K562 (cell line): Measurements from ENCODE around the gene NAPEPLD. TPM values are rescaled to one million over a fixed set of nuclear protein-coding genes. Genes with fewer than 3 reads are reported as not detected.

Experiments
- ATAC-seq: fragments of 200-7000 bp; cut with Tn5 transposase; 3 replicates; pipeline ENCODE4 v1.9.1; 2020; ENCODE audit warnings: moderate library complexity
- BruUV-seq: library from RNA; stranded (reverse); fragments of 400-500 nt; replicated peaks from 2 replicates; lab custom pipeline; 2021; lab: Mats Ljungman, UMichigan
- CTCF ChIA-PET: fragments of 300-600 bp; formaldehyde crosslinking; extraction: SDS; loops from one replicate; lab custom pipeline; 2021; ENCODE audit warnings: low intra/inter-chr PET ratio; lab: Yijun Ruan, JAX
- POLR2A ChIA-PET: fragments of 300-600, 350-650 bp; sonication (Branson Sonifier 250); formaldehyde crosslinking; extraction: SDS; loops from one replicate; lab custom pipeline; 2021; ENCODE audit warnings: antibody characterized with exemption, inconsistent platforms; lab: Yijun Ruan, JAX
- DNase-seq, 4 experiments: peaks; one replicate each; pipeline versions ENCODE4 v3.0.0 to v3.0.0-alpha.2; 2011 to 2018; ENCODE audit warnings: low spot score in 3 of 4, mixed read lengths in 3 of 4; ENCODE audit errors: extremely low read depth in 1 of 4
- FAIRE-seq: peaks from 2 replicates; lab custom pipeline; 2011; peaks lifted over from hg19 to GRCh38; lab: Jason Lieb, UNC
- H2AFZ ChIP-seq: 2 replicates; pipeline ENCODE4 v1.6.0; 2011; ENCODE audit warnings: low read depth, low read length, control low read depth, inconsistent platforms
- H3K27ac ChIP-seq: fragments of 200-600 bp; 3 replicates; pipeline ENCODE4 v1.8.0; 2011; ENCODE audit warnings: low read depth, mild to moderate bottlenecking, control low read depth, inconsistent platforms, low read length, moderate library complexity, mixed read lengths; ENCODE audit errors: extremely low read depth
- H3K27me3 ChIP-seq, 2 experiments: fragments of 300-600 bp in 1 of 2; 2 replicates in 1 of 2; 3 replicates in 1 of 2; pipeline versions ENCODE4 v1.6.0 to v1.8.0; 2011; ENCODE audit warnings: inconsistent platforms in 2 of 2, low read length in 2 of 2, mild to moderate bottlenecking in 1 of 2, mixed read lengths in 1 of 2, moderate library complexity in 1 of 2; ENCODE audit not compliant: control insufficient read depth in 2 of 2, insufficient read depth in 2 of 2
- H3K36me3 ChIP-seq: fragments of 300-600 bp; 3 replicates; pipeline ENCODE4 v1.8.0; 2011; ENCODE audit warnings: mild to moderate bottlenecking, low read length, inconsistent platforms; ENCODE audit not compliant: control insufficient read depth, insufficient read depth
- H3K4me1 ChIP-seq, 2 experiments: fragments of 200-600 bp in 1 of 2; replicated peaks in 1 of 2; 2 replicates in 1 of 2; 3 replicates in 1 of 2; pipeline versions ENCODE4 v1.5.1 to v1.8.0; 2011; ENCODE audit warnings: inconsistent platforms in 2 of 2, low read length in 2 of 2, mild to moderate bottlenecking in 1 of 2, mixed read lengths in 1 of 2, moderate library complexity in 1 of 2; ENCODE audit not compliant: control insufficient read depth in 2 of 2, insufficient read depth in 2 of 2
- H3K4me2 ChIP-seq: 2 replicates; pipeline ENCODE4 v1.6.1; 2011; ENCODE audit warnings: low read length, control low read depth, inconsistent platforms, mixed read lengths; ENCODE audit not compliant: insufficient read depth
- H3K4me3 ChIP-seq: fragments of 200-600 bp; sonication (generic), shearing (Covaris generic); 2 replicates; pipeline ENCODE4 v1.5.1; 2016; ENCODE audit warnings: control low read depth, inconsistent platforms
- H3K79me2 ChIP-seq: fragments of 200-600 bp; 3 replicates; pipeline ENCODE4 v1.8.0; 2011; ENCODE audit warnings: low read length, inconsistent platforms; ENCODE audit not compliant: control insufficient read depth, insufficient read depth
- H3K9ac ChIP-seq, 2 experiments: 2 replicates each; pipeline versions ENCODE4 v1.6.0 to v1.6.1; 2011; ENCODE audit warnings: low read depth in 2 of 2, low read length in 2 of 2, control low read depth in 1 of 2, inconsistent platforms in 1 of 2, mild to moderate bottlenecking in 1 of 2, mixed read lengths in 1 of 2; ENCODE audit not compliant: insufficient read depth in 1 of 2
- H3K9me1 ChIP-seq: one replicate; pipeline ENCODE4 v1.6.0; 2011; ENCODE audit warnings: inconsistent platforms, mild to moderate bottlenecking, low read length, moderate library complexity; ENCODE audit not compliant: control insufficient read depth, insufficient read depth
- H3K9me3 ChIP-seq: replicated peaks from 2 replicates; pipeline ENCODE4 v1.5.1; 2011; ENCODE audit warnings: low read depth, low read length, inconsistent platforms; ENCODE audit not compliant: control insufficient read depth, insufficient read depth
- H4K20me1 ChIP-seq: replicated peaks from 2 replicates; pipeline ENCODE4 v1.6.1; 2011; ENCODE audit warnings: low read length, inconsistent platforms, mixed read lengths; ENCODE audit not compliant: control insufficient read depth, insufficient read depth
- CBX8 ChIP-seq: fragments of 200-600 bp; sonication (generic); IDR thresholded peaks from 2 replicates; pipeline ENCODE4 v1.6.1; 2012; ENCODE audit warnings: borderline replicate concordance, mixed run types, low read depth, mild to moderate bottlenecking, moderate library complexity, mixed read lengths, low read length, control low read depth, inconsistent platforms; ENCODE audit not compliant: poor library complexity, severe bottlenecking; ENCODE audit errors: extremely low read depth
- CEBPB ChIP-seq: fragments of 450-650 bp; IDR thresholded peaks from 2 replicates; pipeline ENCODE4 v1.6.1; 2016; ENCODE audit warnings: missing genetic modification characterization, missing compliant biosample characterization
- CEBPG ChIP-seq, 3 experiments: fragments of 200-800 bp in 1 of 3; sonication (Bioruptor generic) in 1 of 3; sonication (generic) in 1 of 3; formaldehyde crosslinking in 1 of 3; IDR thresholded peaks in 2 of 3; conservative IDR thresholded peaks in 1 of 3; 2 replicates each; pipeline versions ENCODE4 v1.6.1 to v1.8.0; 2016 to 2022; ENCODE audit warnings: missing compliant biosample characterization in 2 of 3, missing genetic modification characterization in 2 of 3, mild to moderate bottlenecking in 1 of 3, missing genetic modification reagents in 1 of 3
- ELF2 ChIP-seq: fragments of 250-450 bp; sonication (Bioruptor Pico); IDR thresholded peaks from 2 replicates; pipeline ENCODE4 v1.5.0; 2021; ENCODE audit warnings: mild to moderate bottlenecking
- HNRNPK ChIP-seq: fragments of 200-400 bp; formaldehyde crosslinking; IDR thresholded peaks from one replicate; pipeline ENCODE4 v1.6.1; 2018; ENCODE audit warnings: mild to moderate bottlenecking, low read depth, low read length; ENCODE audit not compliant: poor library complexity, severe bottlenecking
- MEIS2 ChIP-seq: fragments of 450-650 bp; IDR thresholded peaks from 2 replicates; pipeline ENCODE4 v1.6.1; 2014; ENCODE audit warnings: mild to moderate bottlenecking; ENCODE audit not compliant: partially characterized antibody
- NCOR1 ChIP-seq: fragments of 450-650 bp; IDR thresholded peaks from 2 replicates; pipeline ENCODE4 v1.6.1; 2016; ENCODE audit warnings: mild to moderate bottlenecking, moderate library complexity
- ZNF311 ChIP-seq: fragments of 250-450 bp; sonication (Bioruptor Pico); IDR thresholded peaks from 2 replicates; pipeline ENCODE4 v1.4.0; 2020; ENCODE audit warnings: mild to moderate bottlenecking, moderate library complexity
- ZNF444 ChIP-seq: fragments of 250-450 bp; sonication (Bioruptor Pico); IDR thresholded peaks from 2 replicates; pipeline ENCODE4 v1.4.0; 2020; ENCODE audit warnings: mild to moderate bottlenecking, moderate library complexity
- WGBS: fragments of 100-300 bp; shearing (Covaris generic); methylation state at CpG from one replicate; pipeline ENCODE4 v1.1.6; 2016; ENCODE audit warnings: low coverage, mixed read lengths; ENCODE audit not compliant: insufficient coverage; ENCODE audit errors: missing lambda C conversion rate; 5-methylcytosine and 5-hydroxymethylcytosine counted together
- in situ Hi-C: fragments of 300-500 bp; cut with MboI; formaldehyde crosslinking; loops from 4 replicates; pipeline ENCODE4 v1.15.0; 2018; ENCODE audit warnings: inconsistent platforms, mixed read lengths
- intact Hi-C: fragments of 100-400 bp; cut with micrococcal nuclease; formaldehyde crosslinking; loops from 2 replicates; pipeline ENCODE4 v1.14.2; 2022
- polyA plus RNA-seq, 8 experiments: library from polyadenylated mRNA; depleted of rRNA in 4 of 8; stranded (reverse) in 5 of 8; unstranded in 3 of 8; fragments of >200 nt; fragmentation: Nextera tagmentation in 2 of 8; fragmentation: Illumina TruSeq in 1 of 8; extraction: Ambion mirVana in 2 of 8; extraction: Trizol in 1 of 8; gene quantifications; 2 replicates each; pipeline versions ENCODE4 v1.2.1 to v1.2.3, GENCODE V29; 2011 to 2014; ENCODE audit warnings: inconsistent platforms in 1 of 8, missing spikeins in 1 of 8
- total RNA-seq, 7 experiments: library from RNA; depleted of rRNA in 6 of 7; stranded (reverse); fragments of >200 nt in 6 of 7; fragmentation: Illumina TruSeq in 2 of 7; extraction: Trizol in 2 of 7; gene quantifications; 2 replicates each; pipeline versions ENCODE4 v1.2.1 to v1.2.3, GENCODE V29; 2011 to 2021; ENCODE audit warnings: low replicate concordance in 1 of 7
- TF ChIP-seq, protein P1 (sequence below): fragments of 250-450 bp; sonication (Bioruptor Pico); IDR thresholded peaks from 2 replicates; pipeline ENCODE4 v1.8.0; 2022; ENCODE audit warnings: moderate library complexity, mild to moderate bottlenecking, inconsistent platforms

NAPEPLD gene
- total and polyA plus RNA-seq, 9 of the 15 experiments (the other 6 are each of a cell fraction or from before 2014, with no cell fraction given) = 3.2 to 11.0 (median 7.5) TPM

DNA sequence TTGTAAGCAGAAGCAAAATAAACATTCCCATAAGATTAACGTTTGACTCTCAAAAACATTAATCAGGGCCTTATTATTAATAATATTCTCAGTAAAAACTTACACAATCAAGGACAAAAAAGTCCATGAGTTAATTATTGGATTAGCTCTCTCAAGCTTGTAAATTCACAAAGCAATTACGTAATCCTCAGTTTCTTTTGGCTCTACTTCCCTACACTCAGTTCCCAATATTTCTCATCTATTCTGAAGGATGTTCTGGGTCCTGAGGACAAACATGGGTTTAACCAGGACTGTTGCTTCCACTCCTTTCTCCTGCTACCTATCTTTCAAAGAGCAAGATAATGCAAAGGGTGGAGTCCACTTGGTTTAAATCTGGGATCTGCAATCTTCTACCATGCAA, 89.4 kb downstream of the NAPEPLD start:
- WGBS = 37% methylated on average over 2 of the region's 2 CpGs
- intact Hi-C loops = no loop called here
- H4K20me1 ChIP-seq = no peaks in the 10 kb centered on the region
- no peak overlapping the region for H3K4me3 ChIP-seq
- no peaks in the 10 kb centered on the region for H3K79me2 ChIP-seq
- no peak overlapping the region for H2AFZ ChIP-seq
- no peak overlapping the region for H3K4me2 ChIP-seq
- H3K27ac ChIP-seq = no peak overlapping the region
- no peaks in the 10 kb centered on the region for H3K4me1 ChIP-seq
- ChIA-PET POLR2A (interaction anchor here (1.5 kb wide), 2 partner anchors 10 to 16 kb away, joined by 3 to 5 read pairs; partner anchors contain the start of gene ARMC10), CTCF (interaction anchor here (0.5 kb wide), 1 partner anchor 304 kb away, joined by 3 read pairs; no protein-coding TSS in a partner anchor)
- DNase-seq = no peak
- no peaks in the 10 kb centered on the region for H3K9me1 ChIP-seq
- no peaks in the 10 kb centered on the region for H3K27me3 ChIP-seq
- no peak overlapping the region for H3K9ac ChIP-seq
- no peak for ATAC-seq
- no TSS peak for BruUV-seq
- in situ Hi-C loops = loop anchor here (5.0 to 25.0 kb wide), 2 partner anchors 72 to 572 kb away; partner anchors contain the start of gene POLR2J
- FAIRE-seq = no peak
- H3K9me3 ChIP-seq = no peaks in the 10 kb centered on the region
- no peaks in the 10 kb centered on the region for H3K36me3 ChIP-seq
- TF ChIP-seq NCOR1 (no peak), ZNF311 (no peak), CEBPG (CRISPR knock-in tag; IDR thresholded peaks at IDR 0.05) (no peak), CEBPG (tag; conservative IDR thresholded peaks at IDR 0.05 in 1 of 2, IDR thresholded peaks at IDR 0.05 in 1 of 2) (peak; percentile 46 to 63), CBX8 (no peak), ELF2 (CRISPR knock-in tag) (no peak), CEBPB (peak; percentile 81), MEIS2 (no peak), HNRNPK (no peak), ZNF444 (CRISPR knock-in tag) (no peak)
- TF ChIP-seq, protein P1, sequence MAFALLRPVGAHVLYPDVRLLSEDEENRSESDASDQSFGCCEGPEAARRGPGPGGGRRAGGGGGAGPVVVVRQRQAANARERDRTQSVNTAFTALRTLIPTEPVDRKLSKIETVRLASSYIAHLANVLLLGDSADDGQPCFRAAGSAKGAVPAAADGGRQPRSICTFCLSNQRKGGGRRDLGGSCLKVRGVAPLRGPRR (CRISPR knock-in tag) = no peak
